Hindlimb muscle (tissue), 1 donor: ENCODE results near the gene SYTL1. TPM values are rescaled to one million over a fixed set of nuclear protein-coding genes. Genes with fewer than 3 reads are reported as not detected.
"Not testable (repeated sequence)": the region's sequence is repeated elsewhere in the genome, so short reads cannot be mapped to it uniquely, and the experiment has no call there.

ENCODE experiments used
- DNase-seq: peaks from one replicate; pipeline ENCODE4 v3.0.0-alpha.2; 2013
- polyA plus RNA-seq: library from polyadenylated mRNA; unstranded; fragments of 120-200 nt; gene quantifications from one replicate; pipeline ENCODE4 v1.2.1, GENCODE V29; 2013; ENCODE audit not compliant: insufficient read length

SYTL1 gene
- polyA plus RNA-seq, 1 donor = 1.5 TPM

- not testable (repeated sequence) for DNase-seq
These were observed 43.0 kb downstream of the SYTL1 start for GRCh38 chr1:27384797-27385196.

GRCh38 chr1:27388337-27389005, 46.6 kb downstream of the SYTL1 start:
- DNase-seq = no peak

- DNase-seq = peak; percentile 52
These were observed 49.8 kb downstream of the SYTL1 start for GRCh38 chr1:27391511-27392095.

GRCh38 chr1:27392096-27392777, 50.4 kb downstream of the SYTL1 start, which contains the start of gene GPR3:
Gene GPR3 (plus strand): TSS chr1:27392622. CDS start chr1:27393799, 1,177 bp downstream.
- peak; percentile 89 for DNase-seq

- no peak for DNase-seq
These were observed 51.2 kb downstream of the SYTL1 start for GRCh38 chr1:27392778-27393635.

GRCh38 chr1:27393641-27394281, 51.9 kb downstream of the SYTL1 start:
- DNase-seq = no peak

GRCh38 chr1:27394282-27394658, 52.4 kb downstream of the SYTL1 start:
- DNase-seq = no peak

GRCh38 chr1:27394925-27395324, 53.1 kb downstream of the SYTL1 start:
- no peak for DNase-seq

GRCh38 chr1:27395441-27396195, 53.8 kb downstream of the SYTL1 start:
- DNase-seq = peak; percentile 78

GRCh38 chr1:27397110-27397509, 55.3 kb downstream of the SYTL1 start:
- no peak for DNase-seq

GRCh38 chr1:27397749-27398148, 55.9 kb downstream of the SYTL1 start:
- no peak for DNase-seq

GRCh38 chr1:27398405-27399149, 56.8 kb downstream of the SYTL1 start:
- no peak for DNase-seq

GRCh38 chr1:27399251-27400025, 57.6 kb downstream of the SYTL1 start:
- no peak for DNase-seq

- DNase-seq = no peak
These were observed 58.5 kb downstream of the SYTL1 start for GRCh38 chr1:27400082-27400962.

GRCh38 chr1:27400963-27401341, 59.1 kb downstream of the SYTL1 start:
- no peak for DNase-seq

GRCh38 chr1:27402349-27402754, 60.5 kb downstream of the SYTL1 start:
- DNase-seq = no peak

- DNase-seq = peak; percentile 76
These were observed 61.4 kb downstream of the SYTL1 start for GRCh38 chr1:27403065-27403726.
